Activated CD8-positive, alpha-beta T cell treated with anti-CD3 and anti-CD28 coated beads, Interleukin-2, amount 10 ng/mL, durations not matched to agents 7 days and 5 days (primary cell): ENCODE results near the gene PCDH10. TPM values are rescaled to one million over a fixed set of nuclear protein-coding genes. Genes with fewer than 3 reads are reported as not detected.

Source experiments
- ATAC-seq: fragments of 150-1000 bp; cut with Tn5 transposase; one replicate; pipeline ENCODE4 v1.10.0; 2021; ENCODE audit warnings: moderate library complexity
- CTCF ChIA-PET: fragments of 350-600 bp; sonication (Branson Sonifier 250); formaldehyde crosslinking; loops from one replicate; lab custom pipeline; 2021; ENCODE audit warnings: antibody characterized with exemption; lab: Charles Lee
- POLR2A ChIA-PET: fragments of 350-600 bp; sonication (Branson Sonifier 250); formaldehyde crosslinking; loops from one replicate; lab custom pipeline; 2021; ENCODE audit warnings: antibody characterized with exemption; lab: Charles Lee
- DNase-seq: peaks from one replicate; pipeline ENCODE4 v3.0.0-alpha.2; 2020
- H3K27ac Mint-ChIP-seq: one replicate; pipeline ENCODE4 v1.8.0; 2021; ENCODE audit warnings: mild to moderate bottlenecking, mixed read lengths
- H3K27me3 Mint-ChIP-seq: one replicate; pipeline ENCODE4 v1.8.0; 2021; ENCODE audit warnings: low read depth, mixed read lengths
- H3K36me3 Mint-ChIP-seq: one replicate; pipeline ENCODE4 v1.8.0; 2021; ENCODE audit warnings: low read depth, mixed read lengths
- H3K4me1 Mint-ChIP-seq: one replicate; pipeline ENCODE4 v1.8.0; 2021; ENCODE audit warnings: low read depth, mixed read lengths
- H3K4me3 Mint-ChIP-seq: one replicate; pipeline ENCODE4 v1.8.0; 2021; ENCODE audit warnings: mild to moderate bottlenecking, mixed read lengths
- H3K9me3 Mint-ChIP-seq: one replicate; pipeline ENCODE4 v1.8.0; 2022; ENCODE audit warnings: mixed read lengths; ENCODE audit not compliant: insufficient read depth
- total RNA-seq, 2 experiments: library from RNA; stranded (reverse); gene quantifications; one replicate each; pipeline ENCODE4 v1.2.3, GENCODE V29; 2021

Gene PCDH10, protein sequence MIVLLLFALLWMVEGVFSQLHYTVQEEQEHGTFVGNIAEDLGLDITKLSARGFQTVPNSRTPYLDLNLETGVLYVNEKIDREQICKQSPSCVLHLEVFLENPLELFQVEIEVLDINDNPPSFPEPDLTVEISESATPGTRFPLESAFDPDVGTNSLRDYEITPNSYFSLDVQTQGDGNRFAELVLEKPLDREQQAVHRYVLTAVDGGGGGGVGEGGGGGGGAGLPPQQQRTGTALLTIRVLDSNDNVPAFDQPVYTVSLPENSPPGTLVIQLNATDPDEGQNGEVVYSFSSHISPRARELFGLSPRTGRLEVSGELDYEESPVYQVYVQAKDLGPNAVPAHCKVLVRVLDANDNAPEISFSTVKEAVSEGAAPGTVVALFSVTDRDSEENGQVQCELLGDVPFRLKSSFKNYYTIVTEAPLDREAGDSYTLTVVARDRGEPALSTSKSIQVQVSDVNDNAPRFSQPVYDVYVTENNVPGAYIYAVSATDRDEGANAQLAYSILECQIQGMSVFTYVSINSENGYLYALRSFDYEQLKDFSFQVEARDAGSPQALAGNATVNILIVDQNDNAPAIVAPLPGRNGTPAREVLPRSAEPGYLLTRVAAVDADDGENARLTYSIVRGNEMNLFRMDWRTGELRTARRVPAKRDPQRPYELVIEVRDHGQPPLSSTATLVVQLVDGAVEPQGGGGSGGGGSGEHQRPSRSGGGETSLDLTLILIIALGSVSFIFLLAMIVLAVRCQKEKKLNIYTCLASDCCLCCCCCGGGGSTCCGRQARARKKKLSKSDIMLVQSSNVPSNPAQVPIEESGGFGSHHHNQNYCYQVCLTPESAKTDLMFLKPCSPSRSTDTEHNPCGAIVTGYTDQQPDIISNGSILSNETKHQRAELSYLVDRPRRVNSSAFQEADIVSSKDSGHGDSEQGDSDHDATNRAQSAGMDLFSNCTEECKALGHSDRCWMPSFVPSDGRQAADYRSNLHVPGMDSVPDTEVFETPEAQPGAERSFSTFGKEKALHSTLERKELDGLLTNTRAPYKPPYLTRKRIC
- not detected for total RNA-seq

DNA sequence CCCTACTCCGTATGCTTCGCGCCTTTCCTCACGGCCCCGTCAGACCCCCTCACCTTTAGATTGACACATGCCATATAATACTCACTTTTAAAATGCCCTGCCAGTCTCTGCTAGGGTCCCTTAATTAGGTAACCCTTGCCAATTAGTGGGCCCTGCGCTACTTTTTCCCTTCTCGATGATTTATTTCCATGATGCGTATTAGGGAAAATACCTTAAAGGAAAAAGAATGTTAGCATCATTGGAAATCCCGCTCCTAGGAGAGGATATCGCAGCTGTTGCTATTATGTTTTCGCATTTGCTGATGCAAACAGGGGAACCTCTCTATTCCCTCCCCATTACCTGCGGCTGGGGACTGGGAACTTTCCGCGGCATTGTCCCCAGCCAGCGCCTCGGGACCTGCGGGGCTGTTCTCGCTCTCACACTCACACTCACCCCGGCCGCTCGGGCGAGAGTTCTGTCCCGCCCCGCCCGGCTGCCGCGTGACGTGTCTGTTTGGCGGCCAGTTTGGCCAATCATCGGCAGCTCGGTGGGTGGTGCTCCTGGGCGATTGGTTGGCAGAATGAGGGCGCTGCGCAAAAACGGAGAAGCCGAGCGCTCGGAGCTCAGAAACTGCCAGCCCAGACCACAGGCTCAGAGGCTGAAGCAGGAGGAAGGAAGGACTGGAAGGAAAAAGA is at the start of gene PCDH10:
Gene PCDH10, plus strand, starts transcription at position 605 of the 674 bp plus-strand sequence. CDS start 847 bp downstream, outside the sequence.
- ChIA-PET POLR2A (no interaction called here), CTCF (no interaction called here)
- DNase-seq (peak; percentile 33), ATAC-seq (peak; percentile 73)
- Mint-ChIP-seq H3K36me3 (peaks cover 13% of the 10 kb centered on the region), H3K9me3 (no peaks in the 10 kb centered on the region), H3K4me1 (peaks cover 21% of the 10 kb centered on the region), H3K27me3 (peaks cover 72% of the 10 kb centered on the region), H3K27ac (peak within 1 kb of the TSS; percentile 60), H3K4me3 (peak within 1 kb of the TSS; percentile 47)

DNA sequence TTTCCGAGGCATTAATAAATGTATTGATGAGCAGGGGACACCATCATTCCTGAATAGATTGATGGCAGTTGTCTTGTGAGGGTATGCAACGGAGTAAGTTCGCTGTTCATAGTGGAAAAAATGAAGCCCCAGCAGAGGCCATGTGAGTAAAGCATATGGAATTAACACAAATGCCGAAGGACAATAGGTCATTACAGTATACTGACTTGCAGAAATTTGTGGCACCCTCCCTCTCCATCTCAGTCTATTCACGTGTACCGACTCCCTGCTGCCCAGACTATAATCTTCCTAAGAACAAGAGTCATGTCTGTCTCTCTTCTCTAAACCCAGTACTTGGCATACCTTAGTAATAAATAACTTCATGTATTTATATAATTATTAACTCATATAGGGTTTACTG is 47.1 kb upstream of the PCDH10 start:
- H3K4me3 Mint-ChIP-seq, result no peak overlapping the region
- CTCF ChIA-PET, result no interaction called here
- no peaks in the 10 kb centered on the region for H3K9me3 Mint-ChIP-seq

DNA sequence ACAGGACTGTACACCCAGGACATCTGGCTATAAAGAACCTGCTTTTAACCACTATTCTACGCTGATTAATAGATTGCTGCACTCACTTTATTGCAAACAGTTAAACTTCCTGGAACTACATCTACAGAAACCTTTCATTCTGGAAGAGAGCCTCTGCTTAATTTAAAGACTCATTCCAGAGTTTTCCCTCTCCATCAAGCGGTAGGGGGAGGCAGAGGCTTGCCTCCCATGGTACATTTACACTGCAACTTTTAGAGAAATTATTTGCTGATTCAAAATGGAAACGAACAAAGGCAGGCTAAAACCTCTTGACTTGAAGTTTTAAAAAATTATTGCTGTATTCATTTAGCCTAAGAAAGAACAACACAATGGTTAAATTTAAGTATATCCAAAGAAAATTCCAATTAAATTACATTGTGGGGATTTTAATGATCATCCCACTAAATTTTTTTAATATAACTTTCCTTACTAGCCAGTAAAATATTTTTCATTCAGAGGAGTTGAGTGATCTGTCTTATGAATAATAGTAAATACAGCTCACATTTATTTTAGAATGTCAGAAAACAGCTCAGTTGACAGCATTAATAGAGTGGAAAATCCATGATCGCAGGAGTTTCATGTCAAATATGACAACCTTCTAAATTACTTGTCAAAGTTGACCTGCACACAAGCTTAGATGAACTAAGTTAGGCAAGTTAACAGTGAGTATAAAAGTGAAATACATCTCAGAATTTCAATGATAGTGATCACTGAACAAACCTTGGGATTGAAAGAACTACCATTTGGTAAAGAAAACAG is 46.3 kb upstream of the PCDH10 start:
- Mint-ChIP-seq H3K4me1 (no peaks in the 10 kb centered on the region), H3K27me3 (no peaks in the 10 kb centered on the region), H3K4me3 (no peak overlapping the region), H3K36me3 (no peaks in the 10 kb centered on the region), H3K27ac (no peak overlapping the region), H3K9me3 (no peaks in the 10 kb centered on the region)
- ChIA-PET POLR2A (no interaction called here), CTCF (no interaction called here)
- no peak for DNase-seq
- no peak for ATAC-seq

More for the DNA sequence above, 47.1 kb upstream of the PCDH10 start:
- Mint-ChIP-seq H3K4me1 (no peaks in the 10 kb centered on the region), H3K36me3 (no peaks in the 10 kb centered on the region), H3K27me3 (no peaks in the 10 kb centered on the region), H3K27ac (no peak overlapping the region)
- no peak for DNase-seq
- POLR2A ChIA-PET, result no interaction called here
- ATAC-seq, result no peak

DNA sequence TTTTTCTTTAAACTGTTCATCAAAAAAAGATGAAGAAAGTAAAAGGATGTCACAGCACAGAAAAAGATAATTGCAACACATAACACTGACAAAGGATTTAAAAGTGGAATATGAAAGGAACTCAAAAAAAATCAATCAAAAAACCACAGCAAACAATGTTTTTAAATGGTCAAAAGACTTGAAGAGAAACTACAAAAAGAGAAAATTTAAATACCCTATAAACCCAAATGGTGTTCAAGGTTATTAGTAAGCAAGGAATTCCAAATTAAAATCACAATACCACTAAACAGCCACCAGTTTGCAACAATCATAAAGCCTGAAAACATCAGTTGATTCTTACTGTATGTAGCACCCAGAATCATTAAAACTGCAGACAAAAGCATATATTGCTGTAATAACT is 36.5 kb upstream of the PCDH10 start:
- no peak for ATAC-seq
- H3K4me3 Mint-ChIP-seq, result no peak overlapping the region
- no peaks in the 10 kb centered on the region for H3K4me1 Mint-ChIP-seq
- no peaks in the 10 kb centered on the region for H3K36me3 Mint-ChIP-seq
- DNase-seq, result no peak
- no peaks in the 10 kb centered on the region for H3K27me3 Mint-ChIP-seq
- H3K9me3 Mint-ChIP-seq, result no peaks in the 10 kb centered on the region
- H3K27ac Mint-ChIP-seq, result no peak overlapping the region
- POLR2A ChIA-PET, result no interaction called here
- CTCF ChIA-PET, result no interaction called here

DNA sequence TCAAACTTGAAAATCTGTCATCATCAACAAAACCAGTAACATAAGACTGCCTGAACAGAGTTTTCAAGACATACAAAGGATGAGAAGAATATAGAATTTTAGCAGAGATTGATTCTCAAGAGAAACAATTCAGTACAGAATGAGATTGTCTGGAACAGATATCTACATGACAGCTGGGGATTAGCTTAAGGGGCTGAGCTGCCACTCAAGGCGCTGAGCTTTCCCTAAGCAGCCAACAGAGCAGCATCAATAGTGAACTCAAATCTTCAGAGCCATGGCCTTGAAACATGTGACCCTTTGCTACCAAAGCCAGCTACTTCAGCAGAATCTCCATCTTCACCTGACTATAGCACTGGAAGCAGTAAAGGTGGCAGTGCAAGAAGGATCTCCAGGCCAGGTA is 24.3 kb upstream of the PCDH10 start:
- POLR2A ChIA-PET, result no interaction called here
- Mint-ChIP-seq H3K27ac (no peak overlapping the region), H3K27me3 (no peaks in the 10 kb centered on the region), H3K36me3 (no peaks in the 10 kb centered on the region), H3K4me1 (no peaks in the 10 kb centered on the region), H3K9me3 (peaks cover 10% of the 10 kb centered on the region), H3K4me3 (no peak overlapping the region)
- CTCF ChIA-PET, result no interaction called here
- no peak for DNase-seq
- ATAC-seq, result no peak

DNA sequence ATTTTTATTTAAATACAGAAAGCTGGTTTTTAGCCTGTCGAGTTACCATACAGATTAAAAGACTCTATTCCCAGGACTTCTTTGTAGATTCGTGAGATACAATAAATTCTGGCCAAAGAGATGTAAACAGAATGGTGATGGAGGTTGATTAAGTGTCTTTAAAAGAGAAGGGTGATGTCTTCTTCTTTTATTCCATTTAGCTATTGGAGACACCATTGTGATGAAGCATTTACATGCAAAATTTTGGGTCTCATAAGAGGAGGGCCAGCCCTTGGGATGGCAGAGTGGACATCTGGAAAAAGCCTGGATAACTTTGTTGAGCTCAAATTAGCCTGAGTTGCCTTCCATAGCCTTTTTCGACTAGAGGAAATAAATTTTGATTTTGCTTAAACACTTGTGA is 21.6 kb upstream of the PCDH10 start:
- DNase-seq (no peak), ATAC-seq (no peak)
- no peak overlapping the region for H3K4me3 Mint-ChIP-seq
- H3K9me3 Mint-ChIP-seq, result peaks cover 5% of the 10 kb centered on the region
- H3K27ac Mint-ChIP-seq, result no peak overlapping the region
- CTCF ChIA-PET, result no interaction called here
- POLR2A ChIA-PET, result no interaction called here
- no peaks in the 10 kb centered on the region for H3K27me3 Mint-ChIP-seq
- H3K4me1 Mint-ChIP-seq, result no peaks in the 10 kb centered on the region
- no peaks in the 10 kb centered on the region for H3K36me3 Mint-ChIP-seq

DNA sequence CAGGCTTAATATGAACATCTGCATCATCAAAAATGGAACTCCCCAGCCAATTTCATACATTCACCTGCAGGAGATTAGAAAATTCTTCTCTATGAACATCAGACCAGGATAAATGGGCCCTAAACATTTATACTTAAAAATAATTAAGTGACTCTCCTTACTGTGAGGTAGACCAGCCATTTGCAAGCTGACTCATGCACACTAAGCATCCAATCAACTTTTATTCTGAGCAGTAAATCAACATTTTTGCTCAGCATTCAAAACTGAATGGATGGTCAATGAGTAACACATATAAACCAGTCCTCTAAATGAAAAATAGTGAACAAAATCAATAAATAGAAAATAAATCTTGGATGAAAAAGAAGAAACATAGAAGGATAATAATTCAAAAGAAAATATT is 19.9 kb upstream of the PCDH10 start:
- no peak overlapping the region for H3K4me3 Mint-ChIP-seq
- POLR2A ChIA-PET, result no interaction called here

DNA sequence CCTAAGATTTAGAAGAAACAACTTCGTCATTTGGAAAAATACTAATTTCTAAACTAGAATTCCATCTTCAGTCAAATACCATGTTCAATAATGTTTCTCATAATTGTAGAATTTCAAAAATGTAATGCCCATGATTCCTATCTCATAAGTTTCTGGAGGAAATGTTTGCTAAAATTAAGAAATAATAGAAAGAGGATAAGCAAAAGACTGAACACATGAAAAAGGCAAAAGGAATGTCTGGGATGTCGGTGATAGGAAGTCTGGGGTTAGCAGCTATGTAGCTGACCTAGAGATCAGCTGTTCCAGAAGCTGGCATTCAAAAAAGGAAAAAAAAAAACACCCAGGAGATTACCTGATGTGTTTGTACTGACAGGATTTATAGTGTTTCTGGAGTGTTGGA is 18.9 kb upstream of the PCDH10 start:
- H3K9me3 Mint-ChIP-seq, result no peaks in the 10 kb centered on the region
- H3K4me3 Mint-ChIP-seq, result no peak overlapping the region
- H3K36me3 Mint-ChIP-seq, result no peaks in the 10 kb centered on the region
- no peak for DNase-seq
- no peak for ATAC-seq
- CTCF ChIA-PET, result no interaction called here
- POLR2A ChIA-PET, result no interaction called here
- no peaks in the 10 kb centered on the region for H3K27me3 Mint-ChIP-seq
- H3K4me1 Mint-ChIP-seq, result no peaks in the 10 kb centered on the region
- no peak overlapping the region for H3K27ac Mint-ChIP-seq

More for the DNA sequence above, 19.9 kb upstream of the PCDH10 start:
- peaks cover under 1% of the 10 kb centered on the region for H3K9me3 Mint-ChIP-seq
- no peaks in the 10 kb centered on the region for H3K27me3 Mint-ChIP-seq
- DNase-seq (no peak), ATAC-seq (no peak)
- no peaks in the 10 kb centered on the region for H3K36me3 Mint-ChIP-seq
- no peak overlapping the region for H3K27ac Mint-ChIP-seq
- no peaks in the 10 kb centered on the region for H3K4me1 Mint-ChIP-seq
- CTCF ChIA-PET, result no interaction called here

DNA sequence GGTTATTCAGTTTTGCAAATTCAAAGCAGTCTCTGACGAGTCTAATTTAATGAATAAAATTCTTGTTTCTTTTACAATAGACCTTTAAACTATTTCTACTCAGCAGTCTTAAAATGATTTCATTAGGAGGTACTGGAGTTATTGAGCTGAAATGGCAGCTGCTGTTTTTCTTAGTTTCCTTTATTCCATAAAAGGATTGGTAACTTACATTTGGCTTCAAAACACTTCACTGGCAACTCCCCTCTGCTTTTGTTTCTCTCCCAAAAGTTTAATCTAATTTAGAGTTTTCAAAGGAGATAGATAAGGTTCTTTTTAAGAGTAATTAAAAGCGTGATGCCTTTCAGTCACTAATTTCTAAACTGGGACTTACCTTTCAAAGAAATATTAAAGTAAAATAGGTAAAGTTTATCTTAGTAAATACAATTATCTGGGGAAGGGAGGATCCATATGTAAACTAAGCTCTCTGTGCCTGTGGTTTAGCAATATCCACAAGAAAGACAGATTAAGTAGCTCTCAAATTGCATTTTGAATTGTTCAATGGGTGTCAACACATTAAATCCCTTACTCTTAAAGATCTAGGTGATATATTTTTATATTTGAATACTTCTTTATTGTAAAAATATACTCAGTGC is 17.1 kb upstream of the PCDH10 start:
- H3K36me3 Mint-ChIP-seq, result no peaks in the 10 kb centered on the region
- POLR2A ChIA-PET, result no interaction called here
- no peak for DNase-seq
- H3K27me3 Mint-ChIP-seq, result no peaks in the 10 kb centered on the region
- H3K4me1 Mint-ChIP-seq, result no peaks in the 10 kb centered on the region
- CTCF ChIA-PET, result interaction anchor here (1.1 kb wide), 1 partner anchor 15 kb away, joined by 3 read pairs; no protein-coding TSS in a partner anchor
- no peak overlapping the region for H3K4me3 Mint-ChIP-seq
- no peak for ATAC-seq
- H3K27ac Mint-ChIP-seq, result no peak overlapping the region
- no peaks in the 10 kb centered on the region for H3K9me3 Mint-ChIP-seq

DNA sequence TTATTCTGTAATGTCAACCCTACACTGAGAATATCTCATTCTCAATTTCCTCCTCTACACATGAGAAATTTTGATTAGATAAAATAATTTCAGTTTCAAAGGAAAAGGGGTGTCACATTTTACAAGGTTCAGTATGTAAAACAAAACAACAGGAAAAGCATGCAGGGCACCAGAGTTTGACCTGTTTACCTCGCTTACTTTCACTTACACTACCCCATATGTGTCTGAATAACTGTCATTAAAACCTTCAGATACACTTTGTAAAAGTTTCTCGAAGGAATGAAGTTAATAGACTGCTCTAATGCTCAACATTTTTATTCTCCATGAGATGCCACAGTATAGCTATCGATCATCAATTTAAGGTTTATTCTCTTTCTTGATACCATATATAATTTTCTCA is 12.3 kb upstream of the PCDH10 start:
- no peaks in the 10 kb centered on the region for H3K9me3 Mint-ChIP-seq
- no peaks in the 10 kb centered on the region for H3K4me1 Mint-ChIP-seq
- no peak for ATAC-seq
- CTCF ChIA-PET, result no interaction called here
- no peak for DNase-seq
- POLR2A ChIA-PET, result no interaction called here
- no peak overlapping the region for H3K4me3 Mint-ChIP-seq
- no peaks in the 10 kb centered on the region for H3K36me3 Mint-ChIP-seq
- no peaks in the 10 kb centered on the region for H3K27me3 Mint-ChIP-seq
- no peak overlapping the region for H3K27ac Mint-ChIP-seq

DNA sequence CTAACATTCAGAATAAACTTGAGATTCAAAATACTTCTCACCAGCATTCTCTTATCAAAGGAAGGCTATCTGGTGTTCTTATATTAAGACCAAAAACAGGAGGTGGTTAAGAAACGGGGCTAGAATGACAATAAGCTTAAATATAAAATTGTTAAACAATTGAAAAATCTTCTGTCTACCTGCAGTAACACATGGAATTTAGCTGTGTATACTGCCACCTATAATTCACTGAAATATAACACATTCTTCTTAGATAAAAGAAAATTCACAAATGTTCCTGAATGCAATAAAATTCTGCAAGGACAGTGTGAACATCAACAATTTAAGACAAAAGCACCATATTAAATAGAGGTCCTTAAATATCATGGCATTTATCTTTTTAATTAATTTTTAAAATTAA is 11.5 kb upstream of the PCDH10 start:
- no peaks in the 10 kb centered on the region for H3K9me3 Mint-ChIP-seq
- H3K4me1 Mint-ChIP-seq, result no peaks in the 10 kb centered on the region
- H3K36me3 Mint-ChIP-seq, result no peaks in the 10 kb centered on the region
- DNase-seq (no peak), ATAC-seq (no peak)
- no peaks in the 10 kb centered on the region for H3K27me3 Mint-ChIP-seq
- H3K27ac Mint-ChIP-seq, result no peak overlapping the region
- H3K4me3 Mint-ChIP-seq, result no peak overlapping the region
- POLR2A ChIA-PET, result no interaction called here
- CTCF ChIA-PET, result no interaction called here
